GM21786 (cell line): ENCODE measurements around the gene C3orf22.

ENCODE experiments used
- ATAC-seq: cut with Tn5 transposase; IDR thresholded peaks from one replicate; pipeline ENCODE4 v1.9.1; 2021; ENCODE audit not compliant: unreplicated experiment

C3orf22 gene

GRCh38 chr3:126516152-126516935 is 42.4 kb downstream of the C3orf22 start:
- no peak for ATAC-seq

- ATAC-seq, result no peak
Observed at GRCh38 chr3:126515066-126515706, 43.5 kb downstream of the C3orf22 start.

- no peak for ATAC-seq
Observed at GRCh38 chr3:126514161-126514560, 44.6 kb downstream of the C3orf22 start.

GRCh38 chr3:126512916-126513650 is 45.6 kb downstream of the C3orf22 start:
- no peak for ATAC-seq

GRCh38 chr3:126512026-126512425 is 46.7 kb downstream of the C3orf22 start:
- ATAC-seq, result no peak

GRCh38 chr3:126511291-126511690 is 47.4 kb downstream of the C3orf22 start:
- ATAC-seq, result no peak

GRCh38 chr3:126510308-126510910 is 48.3 kb downstream of the C3orf22 start:
- ATAC-seq, result no peak

- no peak for ATAC-seq
Observed at GRCh38 chr3:126509597-126510307, 49.0 kb downstream of the C3orf22 start.

- ATAC-seq, result no peak
Observed at GRCh38 chr3:126508564-126508964, 50.2 kb downstream of the C3orf22 start.

- ATAC-seq, result no peak
Observed at GRCh38 chr3:126507886-126508285, 50.8 kb downstream of the C3orf22 start.

- no peak for ATAC-seq
Observed at GRCh38 chr3:126503701-126504100, 55.0 kb downstream of the C3orf22 start.

- ATAC-seq, result no peak
Observed at GRCh38 chr3:126502656-126503055, 56.1 kb downstream of the C3orf22 start.

GRCh38 chr3:126501736-126502135 is 57.0 kb downstream of the C3orf22 start:
- ATAC-seq, result no peak

- no peak for ATAC-seq
Observed at GRCh38 chr3:126501054-126501453, 57.7 kb downstream of the C3orf22 start.

GRCh38 chr3:126500016-126500415 is 58.7 kb downstream of the C3orf22 start:
- no peak for ATAC-seq
